ENCODE results near the gene DNAJC1. TPM values are rescaled to one million over a fixed set of nuclear protein-coding genes. Genes with fewer than 3 reads are reported as not detected.
"Not testable (repeated sequence)": the region's sequence is repeated elsewhere in the genome, so short reads cannot be mapped to it uniquely, and the experiment has no call there.

Gene DNAJC1
- total RNA-seq, 2 experiments from 2014 or later: 20.6 to 28.1 TPM

DNA sequence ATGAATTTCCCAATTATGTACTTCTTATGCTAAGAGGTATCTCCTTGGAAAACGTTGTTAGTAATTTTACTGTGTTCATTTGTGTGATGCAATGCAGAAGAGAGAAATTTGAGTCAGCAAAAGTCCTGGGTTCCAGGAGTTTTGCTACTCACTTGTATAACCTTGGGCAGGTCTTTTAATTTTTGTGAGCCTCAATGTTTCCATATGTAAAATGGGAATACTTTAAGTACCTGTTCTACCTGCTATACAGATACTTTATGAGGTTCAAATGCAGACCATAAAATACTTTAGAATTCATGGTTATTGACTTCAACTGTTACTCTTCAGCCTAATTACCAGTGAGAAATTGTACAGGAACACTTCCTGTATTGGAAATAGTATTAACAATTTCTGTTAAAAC is 284.0 kb downstream of the DNAJC1 start:
- no peaks in the 10 kb centered on the region for H3K27me3 Mint-ChIP-seq
- H3K9me3 Mint-ChIP-seq (ENCODE audit: low read depth): no peaks in the 10 kb centered on the region
- no peak overlapping the region for H3K27ac Mint-ChIP-seq
- ChIA-PET POLR2A (no interaction called here), CTCF (interaction anchor here (2.4 kb wide), 1 partner anchor 13 kb away, joined by 13 read pairs; no protein-coding TSS in a partner anchor)
- ATAC-seq: no peak
- DNase-seq: no peak
- peaks cover 26% of the 10 kb centered on the region for H3K36me3 Mint-ChIP-seq (ENCODE audit: low read depth)
- no peak overlapping the region for H3K4me3 Mint-ChIP-seq
- peaks cover 16% of the 10 kb centered on the region for H3K4me1 Mint-ChIP-seq
- intact Hi-C loops (cut with DNase I, micrococcal nuclease): loop anchor here in 1 of 2 experiments (10.0 kb wide), 1 partner anchor 135 kb away; no protein-coding TSS in a partner anchor

DNA sequence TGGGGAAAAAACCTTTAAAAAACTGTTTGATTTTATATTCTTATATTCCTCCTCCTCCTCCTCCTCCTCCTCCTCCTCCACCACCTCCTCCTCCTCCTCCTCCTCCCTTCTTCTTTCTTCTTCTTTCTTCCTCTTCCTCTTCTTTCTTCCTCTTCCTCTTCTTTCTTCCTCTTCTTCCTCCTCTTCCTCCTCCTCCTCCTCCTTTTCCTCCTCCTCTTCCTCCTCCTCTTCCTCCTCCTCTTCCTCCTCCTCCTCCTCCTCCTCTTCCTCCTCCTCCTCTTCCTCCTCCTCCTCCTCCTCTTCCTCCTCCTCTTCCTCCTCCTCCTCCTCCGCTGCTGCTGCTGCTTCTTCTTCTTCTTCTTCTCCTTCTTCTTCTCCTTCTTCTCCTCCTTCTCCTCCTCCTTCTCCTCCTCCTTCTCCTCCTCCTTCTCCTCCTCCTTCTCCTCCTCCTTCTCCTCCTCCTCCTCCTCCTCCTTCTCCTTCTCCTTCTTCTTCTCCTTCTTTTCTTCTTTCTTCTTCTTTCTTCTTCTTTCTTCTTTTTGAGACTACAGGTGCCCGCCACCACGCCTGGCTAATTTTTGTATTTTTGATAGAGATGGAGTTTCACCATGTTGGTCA is 286.0 kb downstream of the DNAJC1 start:
- H3K9me3 Mint-ChIP-seq (ENCODE audit: low read depth); H3K27me3 Mint-ChIP-seq; POLR2A ChIA-PET; H3K4me3 Mint-ChIP-seq; H3K27ac Mint-ChIP-seq; ATAC-seq; DNase-seq; CTCF ChIA-PET: not testable (repeated sequence)
- Mint-ChIP-seq H3K4me1 (peaks cover 13% of the 10 kb centered on the region), H3K36me3 (ENCODE audit: low read depth) (peaks cover 32% of the 10 kb centered on the region)
- intact Hi-C loops (cut with DNase I, micrococcal nuclease): loop anchor here in 1 of 2 experiments (10.0 kb wide), 1 partner anchor 133 kb away; no protein-coding TSS in a partner anchor

DNA sequence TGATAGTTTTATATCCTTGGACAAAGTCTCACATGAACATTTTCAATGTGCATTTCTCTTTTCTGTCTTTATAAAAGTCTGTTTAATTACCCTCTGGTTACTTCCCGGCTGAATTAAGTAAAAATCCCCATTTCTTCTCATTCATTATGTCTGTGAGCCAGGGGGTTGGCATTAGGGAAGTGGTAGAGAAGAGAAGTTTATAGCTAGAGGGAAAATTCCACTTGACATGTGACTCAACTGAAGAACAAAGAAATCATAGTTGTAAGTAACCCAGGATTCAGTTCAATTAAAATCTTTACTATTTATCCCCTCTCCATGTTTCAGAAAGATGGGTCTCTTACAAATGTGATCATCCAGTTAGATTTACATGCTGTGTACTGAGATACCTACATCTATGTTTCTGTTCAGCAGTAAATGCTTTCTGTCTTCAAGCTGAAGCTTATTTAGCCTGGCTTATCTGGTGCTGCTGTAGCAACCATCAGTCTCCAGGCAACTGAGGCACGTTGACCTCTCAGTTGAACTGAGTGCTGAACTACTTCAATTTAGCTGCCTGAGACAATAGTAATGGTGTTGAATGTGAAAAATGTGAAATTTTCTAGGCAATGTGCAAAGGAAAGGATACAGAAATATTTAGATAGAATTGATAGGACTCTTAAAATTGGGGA is 287.9 kb downstream of the DNAJC1 start:
- Mint-ChIP-seq H3K36me3 (ENCODE audit: low read depth) (peaks cover 30% of the 10 kb centered on the region), H3K9me3 (ENCODE audit: low read depth) (no peaks in the 10 kb centered on the region), H3K27me3 (no peaks in the 10 kb centered on the region), H3K4me1 (peaks cover 17% of the 10 kb centered on the region), H3K27ac (no peak overlapping the region), H3K4me3 (no peak overlapping the region)
- CTCF ChIA-PET: interaction anchor here (0.7 to 1.6 kb wide), 2 partner anchors 9 to 70 kb away, joined by 5 to 6 read pairs; no protein-coding TSS in a partner anchor
- DNase-seq (no peak), ATAC-seq (no peak)
- POLR2A ChIA-PET: no interaction called here
- intact Hi-C loops (cut with DNase I, micrococcal nuclease): loop anchor here in 1 of 2 experiments (10.0 kb wide), 1 partner anchor 131 kb away; no protein-coding TSS in a partner anchor

DNA sequence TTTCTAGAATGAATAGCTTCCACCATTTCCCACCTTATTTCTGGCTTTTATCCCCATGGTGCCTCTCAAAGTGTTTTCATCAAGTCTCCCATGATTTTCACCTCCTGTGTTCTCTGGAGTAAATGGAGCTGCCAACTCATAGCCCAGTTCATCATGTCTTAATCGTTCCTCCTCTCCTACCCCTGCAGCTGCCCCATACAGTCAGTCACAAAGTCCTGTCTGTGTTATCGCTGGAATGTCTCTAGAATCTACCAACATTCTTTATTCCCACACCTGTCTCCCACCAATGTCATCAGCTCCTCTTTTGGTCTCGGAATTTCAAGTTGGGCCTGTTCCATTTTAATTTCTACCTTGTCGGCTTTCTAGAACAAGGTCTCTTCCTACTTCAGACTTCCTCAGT is 290.6 kb downstream of the DNAJC1 start:
- DNase-seq (no peak), ATAC-seq (no peak)
- intact Hi-C loops (cut with DNase I, micrococcal nuclease): loop anchor here in 1 of 2 experiments (10.0 kb wide), 1 partner anchor 128 kb away; no protein-coding TSS in a partner anchor
- Mint-ChIP-seq H3K4me3 (no peak overlapping the region), H3K4me1 (peaks cover 17% of the 10 kb centered on the region), H3K27ac (no peak overlapping the region), H3K36me3 (ENCODE audit: low read depth) (peaks cover 37% of the 10 kb centered on the region), H3K27me3 (no peaks in the 10 kb centered on the region), H3K9me3 (ENCODE audit: low read depth) (no peaks in the 10 kb centered on the region)
- ChIA-PET POLR2A (no interaction called here), CTCF (interaction anchor here (1.2 to 2.1 kb wide), 3 partner anchors 9 to 29 kb away, joined by 3 to 5 read pairs (median 3); no protein-coding TSS in a partner anchor)

DNA sequence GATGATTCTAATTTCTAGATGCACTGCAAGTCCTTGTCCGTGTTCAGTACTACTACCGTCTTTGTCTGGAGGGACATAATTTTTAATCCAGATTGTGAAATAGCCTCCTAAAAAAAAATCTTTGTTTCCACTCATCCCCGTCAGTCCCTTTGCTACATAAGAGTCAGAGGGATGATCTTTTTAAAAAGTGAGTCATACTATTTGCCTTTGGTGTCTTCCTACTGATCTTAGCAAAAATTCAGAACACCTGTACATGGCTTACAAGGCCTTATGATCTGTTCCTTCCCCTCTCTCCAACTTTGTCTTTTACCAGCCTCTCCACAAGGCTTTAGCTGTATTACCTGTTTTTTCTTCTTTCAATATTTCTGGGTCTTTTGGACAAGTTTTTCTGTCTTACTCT is 296.0 kb downstream of the DNAJC1 start:
- no peak for ATAC-seq
- no peaks in the 10 kb centered on the region for H3K27me3 Mint-ChIP-seq
- peaks cover 54% of the 10 kb centered on the region for H3K4me1 Mint-ChIP-seq
- ChIA-PET CTCF (no interaction called here), POLR2A (no interaction called here)
- intact Hi-C loops (cut with DNase I, micrococcal nuclease): no loop called here
- no peak overlapping the region for H3K4me3 Mint-ChIP-seq
- no peak overlapping the region for H3K27ac Mint-ChIP-seq
- H3K36me3 Mint-ChIP-seq (ENCODE audit: low read depth): peaks cover 31% of the 10 kb centered on the region
- H3K9me3 Mint-ChIP-seq (ENCODE audit: low read depth): no peaks in the 10 kb centered on the region
- no peak for DNase-seq

Other genes starting within 250 kb of the DNAJC1 start
- not detected for gene EBLN1, start 214.3 kb upstream of the DNAJC1 start, total RNA-seq

Measured in activated CD4-positive, alpha-beta T cell treated with anti-CD3 and anti-CD28 coated beads for 36 hours (primary cell).